ENCODE data around the gene CAMK2D. TPM values are rescaled to one million over a fixed set of nuclear protein-coding genes. Genes with fewer than 3 reads are reported as not detected.

CAMK2D gene
- total RNA-seq, 1 experiment from 2014 or later, result 9.0 TPM

- Histone ChIP-seq H3K4me2 (ENCODE audit: insufficient read depth, insufficient read length, low read length) (no peak overlapping the region), H3K23ac (ENCODE audit: insufficient read length, low read depth, low read length) (no peak overlapping the region), H2BK5ac (ENCODE audit: insufficient read length, low read length) (no peak overlapping the region), H2BK20ac (ENCODE audit: low read depth, low read length, poor library complexity, severe bottlenecking) (no peak overlapping the region), H3K4ac (ENCODE audit: low read depth, low read length) (no peak overlapping the region), H3K18ac (ENCODE audit: insufficient read length, low read depth, low read length) (no peak overlapping the region), H4K5ac (ENCODE audit: insufficient read length, low read depth, low read length) (no peak overlapping the region), H4K91ac (ENCODE audit: insufficient read length, low read depth, low read length) (no peak overlapping the region), H3T11ph (ENCODE audit: low read length) (no peak overlapping the region), H3K27me3 (ENCODE audit: insufficient read depth, low read length) (no peaks in the 10 kb centered on the region), H3K4me1 (ENCODE audit: insufficient read depth, low read length) (peaks cover 8% of the 10 kb centered on the region; the same call in 1 of the 2 replicates), H3K14ac (ENCODE audit: insufficient read depth, low read length) (no peak overlapping the region), H3K9ac (ENCODE audit: extremely low read depth, insufficient read length, low read length) (no peak overlapping the region), H3K23me2 (ENCODE audit: insufficient read length, low read depth, low read length, poor library complexity, severe bottlenecking) (no peaks in the 10 kb centered on the region), H4K20me1 (ENCODE audit: control insufficient read depth, insufficient read depth, insufficient read length) (no peaks in the 10 kb centered on the region), H2BK12ac (ENCODE audit: insufficient read length, low read depth, low read length) (no peak overlapping the region), H2AK5ac (ENCODE audit: insufficient read length, low read length) (no peak overlapping the region), H3K79me1 (ENCODE audit: insufficient read depth, low read depth, low read length, poor library complexity, severe bottlenecking) (no peaks in the 10 kb centered on the region), H4K8ac (replicated peaks; ENCODE audit: insufficient read length, low read depth, low read length) (no peak overlapping the region), H2BK15ac (ENCODE audit: low read depth, low read length) (no peak overlapping the region), H3K79me2 (ENCODE audit: insufficient read depth, low read length) (no peaks in the 10 kb centered on the region), H2BK120ac (ENCODE audit: low read depth, low read length, poor library complexity, severe bottlenecking) (no peak overlapping the region), H3K27ac (ENCODE audit: insufficient read length, low read depth, low read length) (peak overlapping the region; percentile 9), H3K9me3 (ENCODE audit: control insufficient read depth, low read depth, low read length) (no peaks in the 10 kb centered on the region), H3K56ac (ENCODE audit: insufficient read length, low read depth, low read length) (no peak overlapping the region), H2AFZ (ENCODE audit: low read length) (no peak overlapping the region)
- Mint-ChIP-seq H3K27me3 (ENCODE audit: low read depth) (no peaks in the 10 kb centered on the region), H3K4me1 (peaks cover 26 to 33% of the 10 kb centered on the region in 2 experiments), H3K27ac (peak overlapping the region; percentile 65 to 98 (median 91); a peak in 5 of 7 replicates), H3K36me3 (ENCODE audit: insufficient read depth in 1 of 3, low read depth in 3 of 3) (no peaks in the 10 kb centered on the region; a peak in 1 of 7 replicates), H3K4me3 (no peak overlapping the region), H3K9me3 (no peaks in the 10 kb centered on the region)
- no peak for DNase-seq
- no peak for TF ChIP-seq CTCF (conservative IDR thresholded peaks at IDR 0.05)
- no CpG with 5 or more reads among the region's 1 CpG for WGBS (ENCODE audit: extremely low coverage, insufficient read length, low lambda C conversion rate)
These were observed 116.2 kb downstream of the CAMK2D start for GRCh38 chr4:113645288-113645687.
